Osteoblast (primary cell): ENCODE measurements around the gene PLXNB2. TPM values are rescaled to one million over a fixed set of nuclear protein-coding genes. Genes with fewer than 3 reads are reported as not detected.

Experiments
- DNase-seq: peaks from one replicate; pipeline ENCODE4 v3.0.0; 2011; ENCODE audit warnings: low spot score, mixed read lengths; ENCODE audit not compliant: insufficient read length; ENCODE audit errors: missing footprints
- H2AFZ ChIP-seq: 2 replicates; pipeline ENCODE4 v1.6.0; 2011; ENCODE audit warnings: mild to moderate bottlenecking, low read length
- H3K27ac ChIP-seq: 2 replicates; pipeline ENCODE4 v1.5.1; 2011; ENCODE audit warnings: mild to moderate bottlenecking, low read depth, low read length, moderate library complexity
- H3K27me3 ChIP-seq: 2 replicates; pipeline ENCODE4 v1.6.0; 2012; ENCODE audit warnings: mild to moderate bottlenecking, control low read depth, inconsistent platforms, low read length, moderate library complexity; ENCODE audit not compliant: insufficient read depth
- H3K36me3 ChIP-seq: 2 replicates; pipeline ENCODE4 v1.5.1; 2011; ENCODE audit warnings: mild to moderate bottlenecking, low read length, control low read depth, moderate library complexity; ENCODE audit not compliant: insufficient read depth
- H3K4me1 ChIP-seq: 2 replicates; pipeline ENCODE4 v1.5.1; 2011; ENCODE audit warnings: mild to moderate bottlenecking, low read length, control low read depth, moderate library complexity; ENCODE audit not compliant: insufficient read depth
- H3K4me2 ChIP-seq: 2 replicates; pipeline ENCODE4 v1.6.0; 2011; ENCODE audit warnings: mild to moderate bottlenecking, low read length; ENCODE audit not compliant: insufficient read depth
- H3K4me3 ChIP-seq: fragments of 200-600 bp; sonication (generic); 3 replicates; pipeline ENCODE4 v1.5.1; 2012; ENCODE audit warnings: mild to moderate bottlenecking, low read length, inconsistent platforms; ENCODE audit not compliant: insufficient read depth
- H3K79me2 ChIP-seq: 2 replicates; pipeline ENCODE4 v1.6.0; 2012; ENCODE audit warnings: mild to moderate bottlenecking, low read length, control low read depth, inconsistent platforms; ENCODE audit not compliant: insufficient read depth
- H3K9me3 ChIP-seq: 2 replicates; pipeline ENCODE4 v1.5.1; 2011; ENCODE audit warnings: low read depth, low read length, control low read depth
- H4K20me1 ChIP-seq: 2 replicates; pipeline ENCODE4 v1.6.0; 2012; ENCODE audit warnings: mild to moderate bottlenecking, low read length, control low read depth; ENCODE audit not compliant: insufficient read depth
- total RNA-seq: library from RNA; depleted of rRNA; stranded (reverse); fragments of >200 nt; gene quantifications from 2 replicates; pipeline ENCODE4 v1.2.3, GENCODE V29; 2012
- TF ChIP-seq, protein P1 (sequence below): IDR thresholded peaks from 2 replicates; pipeline ENCODE4 v1.5.1; 2011; ENCODE audit warnings: mild to moderate bottlenecking, low read depth, low read length, moderate library complexity; ENCODE audit errors: extremely low read depth

The PLXNB2 gene
- total RNA-seq, 1 donor, result 209 TPM

DNA sequence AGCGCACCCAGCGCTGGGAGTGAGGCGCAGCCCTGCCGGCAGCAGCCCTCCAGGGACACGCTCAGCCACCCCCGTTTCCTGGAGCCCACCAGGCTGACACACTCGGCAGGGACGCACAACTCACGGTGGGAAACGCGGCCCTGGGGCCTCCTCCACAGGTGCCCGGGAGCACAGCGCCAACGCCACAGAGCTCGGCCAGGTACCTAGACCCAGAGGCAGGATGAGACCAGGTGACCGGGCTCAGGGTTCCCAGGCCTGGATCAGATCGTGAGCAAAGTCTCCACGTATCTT, 80.6 kb downstream of the PLXNB2 start:
- Histone ChIP-seq H3K9me3 (no peaks in the 10 kb centered on the region), H3K4me1 (no peaks in the 10 kb centered on the region), H2AFZ (no peak overlapping the region), H3K79me2 (peaks cover 6% of the 10 kb centered on the region), H3K27me3 (no peaks in the 10 kb centered on the region), H4K20me1 (no peaks in the 10 kb centered on the region), H3K4me2 (no peak overlapping the region), H3K27ac (no peak overlapping the region), H3K4me3 (no peak overlapping the region), H3K36me3 (peaks cover 31% of the 10 kb centered on the region)
- TF ChIP-seq, protein P1, sequence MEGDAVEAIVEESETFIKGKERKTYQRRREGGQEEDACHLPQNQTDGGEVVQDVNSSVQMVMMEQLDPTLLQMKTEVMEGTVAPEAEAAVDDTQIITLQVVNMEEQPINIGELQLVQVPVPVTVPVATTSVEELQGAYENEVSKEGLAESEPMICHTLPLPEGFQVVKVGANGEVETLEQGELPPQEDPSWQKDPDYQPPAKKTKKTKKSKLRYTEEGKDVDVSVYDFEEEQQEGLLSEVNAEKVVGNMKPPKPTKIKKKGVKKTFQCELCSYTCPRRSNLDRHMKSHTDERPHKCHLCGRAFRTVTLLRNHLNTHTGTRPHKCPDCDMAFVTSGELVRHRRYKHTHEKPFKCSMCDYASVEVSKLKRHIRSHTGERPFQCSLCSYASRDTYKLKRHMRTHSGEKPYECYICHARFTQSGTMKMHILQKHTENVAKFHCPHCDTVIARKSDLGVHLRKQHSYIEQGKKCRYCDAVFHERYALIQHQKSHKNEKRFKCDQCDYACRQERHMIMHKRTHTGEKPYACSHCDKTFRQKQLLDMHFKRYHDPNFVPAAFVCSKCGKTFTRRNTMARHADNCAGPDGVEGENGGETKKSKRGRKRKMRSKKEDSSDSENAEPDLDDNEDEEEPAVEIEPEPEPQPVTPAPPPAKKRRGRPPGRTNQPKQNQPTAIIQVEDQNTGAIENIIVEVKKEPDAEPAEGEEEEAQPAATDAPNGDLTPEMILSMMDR, result no peak
- DNase-seq, result no peak

DNA sequence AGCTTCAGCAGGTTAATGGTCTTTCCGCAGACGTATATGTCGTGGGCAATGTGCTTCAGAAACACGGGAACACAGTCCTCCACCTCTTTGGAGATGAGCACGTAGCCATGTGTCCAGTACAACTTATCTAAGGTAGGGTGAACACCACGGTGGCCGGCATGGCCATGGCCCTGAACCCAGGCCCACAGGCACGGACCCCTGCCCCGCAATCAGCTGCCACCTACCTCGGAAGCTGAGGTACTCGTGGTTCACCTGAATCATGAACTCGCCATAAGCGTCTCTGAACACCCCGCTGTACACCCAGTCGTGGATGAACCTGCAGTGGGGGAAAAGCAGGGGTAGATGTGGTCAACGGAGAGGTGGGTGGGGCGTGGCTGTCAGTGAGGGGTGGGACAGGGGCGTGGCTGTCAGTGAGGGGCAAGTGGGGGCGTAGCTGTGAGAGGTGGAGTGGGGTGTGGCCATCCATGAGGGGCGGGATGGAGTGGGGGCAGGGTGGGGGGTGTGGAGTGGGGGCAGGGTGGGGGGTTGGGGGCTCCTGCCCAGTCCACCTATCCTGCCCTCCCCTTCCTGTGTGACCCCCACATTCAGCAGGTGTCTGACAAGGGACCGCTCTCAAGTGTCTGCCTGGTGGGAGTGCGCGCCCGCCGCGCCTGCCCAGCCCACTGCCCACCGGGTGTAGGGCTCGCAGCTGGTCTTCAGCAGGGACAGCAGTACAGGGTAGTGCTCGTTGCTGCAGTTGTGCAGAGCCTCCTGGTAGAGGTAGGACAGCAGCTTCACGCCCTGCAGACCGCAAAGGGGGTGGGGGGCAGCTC, 81.2 kb downstream of the PLXNB2 start:
- H3K27ac ChIP-seq, result no peak overlapping the region
- no peaks in the 10 kb centered on the region for H4K20me1 ChIP-seq
- H3K4me3 ChIP-seq, result no peak overlapping the region
- TF ChIP-seq, protein P1, result no peak
- no peak overlapping the region for H2AFZ ChIP-seq
- no peak for DNase-seq
- no peaks in the 10 kb centered on the region for H3K9me3 ChIP-seq
- H3K4me2 ChIP-seq, result no peak overlapping the region
- H3K36me3 ChIP-seq, result peaks cover 34% of the 10 kb centered on the region
- H3K27me3 ChIP-seq, result no peaks in the 10 kb centered on the region
- peaks cover 6% of the 10 kb centered on the region for H3K79me2 ChIP-seq
- H3K4me1 ChIP-seq, result no peaks in the 10 kb centered on the region

DNA sequence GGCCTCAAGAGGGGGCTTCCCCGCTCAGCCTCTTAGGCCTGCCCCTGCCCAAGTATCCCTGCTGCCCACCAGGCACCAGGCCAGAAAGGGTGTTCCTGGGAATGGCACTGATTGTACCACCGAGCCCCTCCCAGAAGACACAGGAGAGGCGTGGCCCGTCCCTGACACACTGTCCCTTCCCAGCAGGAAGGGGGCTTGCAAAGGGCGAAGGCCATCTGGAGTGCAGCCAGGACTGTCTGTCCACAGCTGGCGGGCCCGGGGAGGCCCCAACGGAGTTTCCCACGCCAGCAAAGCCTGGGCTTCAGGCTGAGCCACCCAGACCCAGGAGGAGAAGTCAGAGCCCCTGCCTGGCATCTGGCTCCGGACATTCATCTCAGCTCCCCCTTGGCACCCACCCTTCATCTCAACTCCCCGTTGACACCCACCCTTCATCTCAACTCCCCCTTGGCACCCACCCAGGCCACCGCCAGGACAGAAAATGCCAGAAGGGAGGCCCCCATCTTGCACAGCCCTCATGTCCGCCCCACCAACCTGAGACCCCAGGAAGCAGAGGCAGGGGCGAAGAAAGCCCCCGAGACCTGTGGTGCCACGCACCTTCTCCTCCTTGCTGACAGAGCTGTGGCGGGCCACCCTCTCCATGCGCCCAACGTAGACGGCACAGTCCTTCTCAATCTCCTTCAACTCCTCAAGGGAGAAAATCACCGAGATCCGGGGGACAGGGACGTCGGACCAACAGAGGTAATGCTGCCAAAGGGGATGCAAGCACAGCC, 82.1 kb downstream of the PLXNB2 start:
- H3K27me3 ChIP-seq, result no peaks in the 10 kb centered on the region
- no peak overlapping the region for H3K27ac ChIP-seq
- TF ChIP-seq, protein P1, result no peak
- H3K4me3 ChIP-seq, result no peak overlapping the region
- H3K4me1 ChIP-seq, result no peaks in the 10 kb centered on the region
- H3K4me2 ChIP-seq, result no peak overlapping the region
- no peak for DNase-seq
- peaks cover 43% of the 10 kb centered on the region for H3K36me3 ChIP-seq
- H2AFZ ChIP-seq, result no peak overlapping the region
- H3K79me2 ChIP-seq, result peaks cover 6% of the 10 kb centered on the region
- no peaks in the 10 kb centered on the region for H3K9me3 ChIP-seq
- H4K20me1 ChIP-seq, result no peaks in the 10 kb centered on the region

Other genes starting within 250 kb of the PLXNB2 start
- not detected in 2 replicates for gene TTLL8, start 249.3 kb downstream of the PLXNB2 start, total RNA-seq
- gene MLC1, start 222.2 kb downstream of the PLXNB2 start, total RNA-seq, result under 0.01 and 0.88 TPM in 2 replicates
- gene MOV10L1, start 217.6 kb downstream of the PLXNB2 start, total RNA-seq, result 0.36 and 0.59 TPM in 2 replicates
- gene PANX2, start 136.9 kb downstream of the PLXNB2 start, total RNA-seq, result under 0.01 and 0.29 TPM in 2 replicates
- 13.6 and 13.8 TPM in 2 replicates for gene TRABD, start 121.7 kb downstream of the PLXNB2 start, total RNA-seq
- gene SELENOO, start 106.6 kb downstream of the PLXNB2 start, total RNA-seq, result 13.0 and 15.6 TPM in 2 replicates
- 26.5 and 28.2 TPM in 2 replicates for gene TUBGCP6, start 62.6 kb downstream of the PLXNB2 start, total RNA-seq
- gene HDAC10, start 56.4 kb downstream of the PLXNB2 start, total RNA-seq, result 19.2 and 20.6 TPM in 2 replicates
- gene MAPK12, start 46.0 kb downstream of the PLXNB2 start, total RNA-seq, result 24.8 and 34.0 TPM in 2 replicates
- gene MAPK11, start 37.3 kb downstream of the PLXNB2 start, total RNA-seq, result 2.9 and 6.2 TPM in 2 replicates
- gene DENND6B, start 19.4 kb upstream of the PLXNB2 start, total RNA-seq, result 5.9 and 6.5 TPM in 2 replicates
- gene PPP6R2, start 35.7 kb upstream of the PLXNB2 start, total RNA-seq, result 51.0 and 61.2 TPM in 2 replicates
- 74.3 and 93.0 TPM in 2 replicates for gene SBF1, start 167.4 kb upstream of the PLXNB2 start, total RNA-seq
- 9.1 and 9.4 TPM in 2 replicates for gene ADM2, start 173.9 kb upstream of the PLXNB2 start, total RNA-seq
- under 0.01 TPM in 1 of 2 replicates, not detected in the other for gene MIOX, start 179.2 kb upstream of the PLXNB2 start, total RNA-seq
- 56.8 and 60.7 TPM in 2 replicates for gene LMF2, start 200.1 kb upstream of the PLXNB2 start, total RNA-seq
- gene NCAPH2, start 200.6 kb upstream of the PLXNB2 start, total RNA-seq, result 24.2 and 27.5 TPM in 2 replicates
- 5.1 and 5.6 TPM in 2 replicates for gene SCO2, start 218.0 kb upstream of the PLXNB2 start, total RNA-seq
- gene TYMP, start 222.4 kb upstream of the PLXNB2 start, total RNA-seq, result 14.4 and 30.0 TPM in 2 replicates
- 0.29 and 0.72 TPM in 2 replicates for gene KLHDC7B, start 238.3 kb upstream of the PLXNB2 start, total RNA-seq